GM21786 (cell line): ENCODE data around the gene DAB1.
"Not testable (repeated sequence)": the region's sequence is repeated elsewhere in the genome, so short reads cannot be mapped to it uniquely, and the experiment has no call there.

Source experiments
- ATAC-seq: cut with Tn5 transposase; IDR thresholded peaks from one replicate; pipeline ENCODE4 v1.9.1; 2021; ENCODE audit not compliant: unreplicated experiment

Gene DAB1

GRCh38 chr1:57088653-57089052 is 335.2 kb downstream of the DAB1 start:
- ATAC-seq, result no peak

- ATAC-seq, result not testable (repeated sequence)
Observed at GRCh38 chr1:57087660-57088059, 336.2 kb downstream of the DAB1 start.

- ATAC-seq, result no peak
Observed at GRCh38 chr1:57086154-57086553, 337.7 kb downstream of the DAB1 start.

GRCh38 chr1:57084701-57085100 is 339.2 kb downstream of the DAB1 start:
- no peak for ATAC-seq

- no peak for ATAC-seq
Observed at GRCh38 chr1:57082711-57083439, 341.0 kb downstream of the DAB1 start.

- no peak for ATAC-seq
Observed at GRCh38 chr1:57079454-57080157, 344.3 kb downstream of the DAB1 start.

GRCh38 chr1:57072401-57073110 is 351.3 kb downstream of the DAB1 start:
- ATAC-seq, result peak; percentile 62

- no peak for ATAC-seq
Observed at GRCh38 chr1:57067863-57068262, 356.0 kb downstream of the DAB1 start.

- ATAC-seq, result no peak
Observed at GRCh38 chr1:57066980-57067610, 356.8 kb downstream of the DAB1 start.

- no peak for ATAC-seq
Observed at GRCh38 chr1:57065442-57065841, 358.4 kb downstream of the DAB1 start.

GRCh38 chr1:57064379-57065140 is 359.3 kb downstream of the DAB1 start:
- ATAC-seq, result no peak

GRCh38 chr1:57063406-57064125 is 360.3 kb downstream of the DAB1 start:
- no peak for ATAC-seq

- ATAC-seq, result no peak
Observed at GRCh38 chr1:57061369-57061768, 362.5 kb downstream of the DAB1 start.

GRCh38 chr1:57060451-57060850 is 363.4 kb downstream of the DAB1 start:
- ATAC-seq, result no peak

- no peak for ATAC-seq
Observed at GRCh38 chr1:57058652-57059501, 365.0 kb downstream of the DAB1 start.

GRCh38 chr1:57048856-57049255 is 375.0 kb downstream of the DAB1 start:
- ATAC-seq, result no peak

GRCh38 chr1:57046462-57046861 is 377.4 kb downstream of the DAB1 start:
- ATAC-seq, result no peak

GRCh38 chr1:57041901-57042300 is 382.0 kb downstream of the DAB1 start:
- ATAC-seq, result no peak

- ATAC-seq, result no peak
Observed at GRCh38 chr1:57040811-57041210, 383.0 kb downstream of the DAB1 start.
